HepG2 (cell line): Measurements from ENCODE around the gene CMIP. TPM values are rescaled to one million over a fixed set of nuclear protein-coding genes. Genes with fewer than 3 reads are reported as not detected.

Experiments used
- HNF1A ChIP-seq, 2 experiments: sonication (generic) in 1 of 2; formaldehyde crosslinking in 1 of 2; IDR thresholded peaks; 2 replicates each; pipeline versions ENCODE4 v1.4.0 to v1.6.1; 2016 to 2020; ENCODE audit warnings: borderline replicate concordance in 1 of 2, low read depth in 1 of 2, mild to moderate bottlenecking in 1 of 2, missing genetic modification reagents in 1 of 2
- KLF9 ChIP-seq: IDR thresholded peaks from 2 replicates; pipeline ENCODE4 v1.6.1; 2016; ENCODE audit warnings: low read depth
- MED1 ChIP-seq: sonication (generic); formaldehyde crosslinking; IDR thresholded peaks from 2 replicates; pipeline ENCODE4 v1.4.0; 2020; ENCODE audit warnings: missing genetic modification reagents
- MED13 ChIP-seq: sonication (generic); formaldehyde crosslinking; IDR thresholded peaks from 2 replicates; pipeline ENCODE4 v1.5.0; 2020; ENCODE audit warnings: missing genetic modification reagents
- NFRKB ChIP-seq: fragments of 450-650 bp; IDR thresholded peaks from 2 replicates; pipeline ENCODE4 v1.6.1; 2017
- NFYC ChIP-seq: IDR thresholded peaks from 2 replicates; pipeline ENCODE4 v1.6.1; 2016; ENCODE audit warnings: missing genetic modification reagents, missing compliant biosample characterization
- PREB ChIP-seq: sonication (generic); formaldehyde crosslinking; IDR thresholded peaks from 2 replicates; pipeline ENCODE4 v1.4.0; 2020; ENCODE audit warnings: missing genetic modification reagents
- SMAD1 ChIP-seq: sonication (generic); formaldehyde crosslinking; IDR thresholded peaks from 2 replicates; pipeline ENCODE4 v1.4.0; 2020; ENCODE audit warnings: missing genetic modification reagents, low read depth, mild to moderate bottlenecking, borderline replicate concordance
- ZBTB10 ChIP-seq: sonication (generic); formaldehyde crosslinking; IDR thresholded peaks from 2 replicates; pipeline ENCODE4 v1.4.0; 2020; ENCODE audit warnings: missing genetic modification reagents, borderline replicate concordance
- ZNF292 ChIP-seq: sonication (generic); formaldehyde crosslinking; IDR thresholded peaks from 2 replicates; pipeline ENCODE4 v1.8.1; 2022; ENCODE audit warnings: mild to moderate bottlenecking, low read depth, missing genetic modification reagents, borderline replicate concordance
- ZNF329 ChIP-seq: sonication (generic); formaldehyde crosslinking; IDR thresholded peaks from 2 replicates; pipeline ENCODE4 v1.9.0; 2021; ENCODE audit warnings: low read depth, mild to moderate bottlenecking, missing genetic modification reagents
- ZNF333 ChIP-seq: sonication (generic); formaldehyde crosslinking; IDR thresholded peaks from 2 replicates; pipeline ENCODE4 v1.4.0; 2020; ENCODE audit warnings: mild to moderate bottlenecking, missing genetic modification reagents, borderline replicate concordance
- ZNF354B ChIP-seq: sonication (generic); formaldehyde crosslinking; IDR thresholded peaks from 2 replicates; pipeline ENCODE4 v1.8.0; 2022; ENCODE audit warnings: mild to moderate bottlenecking, missing genetic modification reagents
- ZNF460 ChIP-seq: sonication (generic); formaldehyde crosslinking; IDR thresholded peaks from 2 replicates; pipeline ENCODE4 v1.5.1; 2020; ENCODE audit warnings: missing genetic modification reagents, mild to moderate bottlenecking, borderline replicate concordance
- ZNF513 ChIP-seq: sonication (generic); formaldehyde crosslinking; conservative IDR thresholded peaks from 2 replicates; pipeline ENCODE4 v1.5.0; 2020; ENCODE audit warnings: missing genetic modification reagents
- ZNF567 ChIP-seq: sonication (generic); formaldehyde crosslinking; IDR thresholded peaks from 2 replicates; pipeline ENCODE4 v1.8.1; 2023; ENCODE audit warnings: mild to moderate bottlenecking, missing genetic modification reagents, borderline replicate concordance
- ZNF720 ChIP-seq: sonication (generic); formaldehyde crosslinking; IDR thresholded peaks from 2 replicates; pipeline ENCODE4 v1.4.0; 2020; ENCODE audit warnings: missing genetic modification reagents
- ZNF740 ChIP-seq: sonication (generic); formaldehyde crosslinking; IDR thresholded peaks from 2 replicates; pipeline ENCODE4 v1.4.0; 2020; ENCODE audit warnings: missing genetic modification reagents
- polyA plus RNA-seq, 8 experiments: library from polyadenylated mRNA; depleted of rRNA in 3 of 8; stranded (reverse) in 7 of 8; unstranded in 1 of 8; fragments of >200 nt; fragmentation: Illumina TruSeq in 4 of 8; extraction: Trizol in 4 of 8; gene quantifications; 2 replicates each; pipeline versions ENCODE4 v1.2.1 to v1.2.3, GENCODE V29; 2011 to 2016; ENCODE audit warnings: low read depth in 4 of 8, missing spikeins in 1 of 8, mixed read lengths in 1 of 8; ENCODE audit not compliant: insufficient read depth in 1 of 8
- total RNA-seq, 5 experiments: library from RNA; depleted of rRNA; stranded (reverse); fragments of >200 nt; fragmentation: Illumina TruSeq; extraction: Trizol; gene quantifications; 2 replicates each; pipeline ENCODE4 v1.2.3, GENCODE V29; 2016; ENCODE audit warnings: low read depth in 1 of 5

Gene CMIP
- total and polyA plus RNA-seq, 2 of the 13 experiments (the other 11 are each of a cell fraction or from before 2014, with no cell fraction given), result 10.9 to 18.1 TPM

- no peak for TF ChIP-seq HNF1A (IDR thresholded peaks at IDR 0.05; ENCODE audit: low read depth)
- peak; percentile 34; the same call in 1 of the 2 replicates for TF ChIP-seq HNF1A (CRISPR knock-in tag; IDR thresholded peaks at IDR 0.05; ENCODE audit: borderline replicate concordance)
- no peak for TF ChIP-seq MED13 (CRISPR knock-in tag)
- TF ChIP-seq ZNF740 (CRISPR knock-in tag), result peak; percentile 89
- peak; percentile 58; the same call in 1 of the 2 replicates for TF ChIP-seq ZNF333 (CRISPR knock-in tag)
- peak; percentile 92; the same call in 1 of the 2 replicates for TF ChIP-seq ZBTB10
- no peak for TF ChIP-seq ZNF354B
- TF ChIP-seq KLF9 (CRISPR knock-in tag), result no peak
- no peak for TF ChIP-seq NFYC (CRISPR knock-in tag)
- no peak; the same call in 1 of the 2 replicates for TF ChIP-seq ZNF460 (CRISPR knock-in tag)
- no peak for TF ChIP-seq ZNF720 (CRISPR knock-in tag)
- peak; percentile 82 for TF ChIP-seq MED1 (CRISPR knock-in tag)
- TF ChIP-seq ZNF292 (CRISPR knock-in tag), result peak; percentile 25; the same call in 1 of the 2 replicates
- 0 out of 2 replicates have a peak, but pooled peaks have one; percentile 69 for TF ChIP-seq SMAD1 (CRISPR knock-in tag)
- TF ChIP-seq NFRKB, result no peak
- TF ChIP-seq ZNF513, result no peak
- no peak for TF ChIP-seq ZNF329 (CRISPR knock-in tag)
- TF ChIP-seq ZNF567 (CRISPR knock-in tag), result 0 out of 2 replicates have a peak, but pooled peaks have one; percentile 71
- TF ChIP-seq PREB (CRISPR knock-in tag), result no peak
Observed at GRCh38 chr16:81457326-81458133, 12.9 kb downstream of the CMIP start (continued).
